ENCODE data around the gene PLCB1.
"Not testable (repeated sequence)": the region's sequence is repeated elsewhere in the genome, so short reads cannot be mapped to it uniquely, and the experiment has no call there.

PLCB1 gene

DNA sequence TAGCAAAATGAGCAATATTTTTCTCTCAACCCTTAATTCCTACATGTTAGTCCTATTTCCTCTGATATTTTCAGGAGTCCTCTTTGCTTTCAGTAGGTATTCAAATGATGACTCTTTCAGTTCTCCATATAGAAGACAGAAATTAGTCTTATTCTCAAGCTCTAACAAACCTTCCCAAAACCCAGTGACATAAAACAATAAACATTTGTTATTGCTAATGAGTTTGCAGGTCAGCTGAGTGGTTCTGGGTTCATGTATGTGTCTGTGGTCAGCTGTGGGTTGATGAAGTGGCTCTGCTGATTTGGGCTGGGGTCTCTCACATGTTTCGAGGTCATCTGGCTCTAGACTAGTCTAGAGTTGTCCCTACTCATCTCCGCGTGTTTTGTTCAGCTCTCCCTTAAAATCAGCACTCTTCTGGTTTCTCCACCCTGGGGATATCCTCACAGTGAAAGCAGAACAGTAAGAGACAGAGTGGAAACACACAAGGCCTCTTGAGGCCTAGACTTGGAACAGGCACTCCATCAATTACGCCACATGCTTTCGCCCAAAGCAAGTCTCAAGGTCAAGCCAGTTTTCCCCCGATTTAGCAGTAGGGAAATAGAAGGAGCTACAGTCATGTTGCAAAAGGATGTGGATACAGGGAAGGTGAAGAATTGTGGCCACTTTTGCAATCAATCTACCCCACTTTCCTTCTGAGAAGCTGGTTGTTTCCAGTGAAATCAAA is 273.0 kb downstream of the PLCB1 start:
- no peak for DNase-seq (ENCODE audit: low read depth)

DNA sequence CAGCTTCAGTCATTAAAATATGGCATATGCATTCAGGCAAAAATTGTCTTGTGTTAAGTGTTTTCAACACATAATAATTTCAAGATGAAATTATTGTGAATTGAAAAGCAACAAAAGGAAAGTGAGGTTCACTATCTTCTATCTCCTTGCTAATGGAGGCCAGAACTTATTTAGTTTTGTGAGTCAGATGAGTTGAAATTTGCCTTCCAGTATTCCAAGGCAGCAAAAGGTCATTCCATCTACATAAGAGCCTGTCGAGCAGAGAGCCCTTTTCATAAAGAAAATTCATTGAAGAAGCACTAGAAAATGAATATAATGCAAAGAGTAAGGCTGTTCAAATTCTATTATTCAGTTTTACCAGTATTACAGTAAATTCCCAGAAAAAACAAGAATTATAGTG is 274.3 kb downstream of the PLCB1 start:
- no peak for DNase-seq (ENCODE audit: low read depth)

DNA sequence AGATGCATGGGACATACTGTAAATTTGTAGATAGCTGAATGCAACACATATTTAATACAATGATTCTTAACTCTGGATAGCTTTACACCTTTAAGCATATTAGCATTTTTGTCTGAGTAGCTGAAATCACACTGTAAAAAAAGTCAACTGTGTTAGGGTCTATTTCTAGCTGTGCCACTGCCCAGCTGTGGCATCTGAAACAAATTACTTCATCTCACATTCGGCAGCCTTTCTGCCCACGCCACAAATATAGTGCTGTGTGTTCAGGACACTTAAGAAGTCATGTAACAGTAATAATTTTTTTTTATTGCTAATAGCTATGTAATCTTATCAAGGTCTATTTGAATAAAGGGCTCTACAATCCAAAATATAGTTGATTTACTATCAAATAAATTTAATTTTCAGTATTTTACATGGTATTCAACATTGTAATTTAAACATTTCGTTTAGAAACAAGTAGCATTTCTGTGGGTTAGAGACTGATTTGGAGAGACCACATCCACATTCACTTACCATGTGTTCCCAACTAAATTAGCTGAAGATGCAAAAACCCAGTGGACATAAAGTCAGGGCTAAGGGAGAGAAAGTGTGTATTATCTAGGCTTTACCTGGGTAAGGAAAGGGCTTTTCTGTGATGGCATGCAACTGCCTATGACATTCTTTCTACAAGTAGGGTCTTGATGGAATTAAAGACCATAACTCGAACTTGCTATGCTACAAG is 276.7 kb downstream of the PLCB1 start:
- DNase-seq (ENCODE audit: low read depth): no peak

DNA sequence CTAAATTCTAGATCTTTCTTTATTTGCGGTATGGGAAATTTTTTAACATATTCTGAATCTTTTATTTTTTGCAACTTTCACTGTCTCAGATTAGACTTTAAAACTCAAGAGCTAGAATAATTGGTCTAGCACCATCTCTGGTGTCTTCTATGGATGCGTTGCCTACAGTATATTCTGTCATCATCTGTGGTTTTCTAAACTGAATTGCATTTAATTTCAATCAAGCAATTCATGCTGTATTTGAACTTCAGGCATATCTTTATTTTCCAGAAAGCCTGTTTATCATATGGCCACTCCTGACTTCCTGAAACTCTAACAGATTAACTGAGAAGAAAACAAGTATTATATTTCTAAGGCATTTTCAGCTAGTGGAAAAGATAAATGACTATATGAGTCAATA is 281.6 kb downstream of the PLCB1 start:
- no peak for DNase-seq (ENCODE audit: low read depth)

DNA sequence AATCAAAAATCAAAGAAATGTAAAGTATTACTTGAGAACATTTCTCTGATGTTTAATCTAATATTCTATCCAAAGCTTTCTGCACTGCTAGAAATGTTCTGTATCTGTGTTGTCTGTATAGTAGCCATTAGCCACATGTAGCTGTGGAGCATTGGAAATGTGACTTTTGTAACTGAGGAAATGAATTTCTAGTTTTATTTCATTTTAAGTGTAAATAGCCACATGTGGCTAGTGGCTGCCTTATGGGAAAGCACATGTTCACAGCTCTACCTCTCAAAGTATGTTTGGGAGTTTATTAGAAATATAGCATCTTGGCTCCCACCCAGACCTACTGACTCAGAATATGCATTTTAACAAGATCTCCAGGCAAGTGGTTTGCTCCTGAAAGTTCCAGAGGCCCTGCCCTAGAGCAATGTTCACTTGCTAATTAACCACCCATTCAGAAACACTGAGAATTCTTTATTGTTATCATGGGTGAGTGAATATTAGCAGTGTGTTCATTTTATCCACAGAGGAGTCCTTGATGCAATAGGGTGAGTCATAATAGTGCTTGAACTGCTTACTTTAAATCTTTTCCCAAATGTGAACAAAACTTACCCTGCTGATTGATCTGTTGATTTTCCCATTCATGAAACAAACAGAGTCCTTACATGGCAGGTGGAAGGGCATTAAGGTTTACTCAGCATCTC is 282.7 kb downstream of the PLCB1 start:
- peak; percentile 84 for DNase-seq (ENCODE audit: low read depth)

DNA sequence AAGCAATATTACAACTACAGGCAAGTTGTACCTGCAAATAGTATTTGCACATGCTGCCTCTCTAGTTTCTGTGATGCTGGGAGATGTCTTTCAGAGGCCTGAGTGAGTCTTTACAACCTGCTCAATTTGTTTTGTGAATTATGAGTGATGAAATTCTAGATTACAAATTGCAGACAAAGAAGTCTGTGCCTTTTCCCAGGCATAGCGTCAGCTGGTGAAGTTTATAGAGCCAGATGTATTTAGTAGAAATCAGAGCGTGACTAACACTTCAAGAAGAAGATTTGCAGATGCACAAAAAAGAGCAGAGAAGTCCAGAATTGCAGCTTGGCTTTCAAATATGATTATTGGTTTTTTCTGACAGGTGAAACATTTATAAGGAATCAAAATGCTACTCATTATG is 289.9 kb downstream of the PLCB1 start:
- DNase-seq (ENCODE audit: low read depth): no peak

DNA sequence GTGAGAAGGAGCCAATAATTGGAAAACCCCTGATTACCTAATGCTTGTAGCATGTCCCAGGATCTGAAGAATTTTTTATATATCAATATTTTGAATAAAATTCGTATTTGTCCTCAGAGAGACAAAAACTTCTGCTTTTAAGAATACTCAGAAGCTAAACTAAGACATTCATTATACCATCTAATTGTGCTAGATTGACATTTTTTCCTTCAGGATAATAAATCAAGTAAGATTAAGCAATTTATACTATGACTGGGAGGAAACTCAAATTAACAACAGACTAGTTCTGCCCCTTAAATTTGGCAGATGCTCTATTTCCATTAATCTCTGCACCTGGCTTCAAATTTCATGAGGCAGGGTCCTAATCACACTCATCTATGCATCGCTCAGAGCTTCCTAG is 291.4 kb downstream of the PLCB1 start:
- no peak for DNase-seq (ENCODE audit: low read depth)

DNA sequence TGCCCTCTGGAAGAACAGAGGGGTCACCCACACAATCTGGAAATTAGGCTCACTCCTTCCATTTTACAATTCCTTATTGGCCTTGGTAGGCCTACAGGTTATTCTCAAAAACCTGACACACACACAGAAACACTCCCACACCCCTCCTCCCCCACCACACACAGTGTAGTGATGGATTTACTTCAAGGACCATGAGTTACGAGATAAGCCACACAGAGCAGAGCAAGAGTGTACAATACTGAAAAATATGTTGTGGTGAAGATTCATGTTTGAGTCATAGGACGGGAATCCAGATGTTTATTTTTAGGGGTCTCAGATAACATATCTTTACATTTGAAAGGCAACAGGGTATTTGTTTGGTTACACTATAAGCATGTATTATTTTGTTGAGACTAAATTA is 291.9 kb downstream of the PLCB1 start:
- peak; percentile 89 for DNase-seq (ENCODE audit: low read depth)

DNA sequence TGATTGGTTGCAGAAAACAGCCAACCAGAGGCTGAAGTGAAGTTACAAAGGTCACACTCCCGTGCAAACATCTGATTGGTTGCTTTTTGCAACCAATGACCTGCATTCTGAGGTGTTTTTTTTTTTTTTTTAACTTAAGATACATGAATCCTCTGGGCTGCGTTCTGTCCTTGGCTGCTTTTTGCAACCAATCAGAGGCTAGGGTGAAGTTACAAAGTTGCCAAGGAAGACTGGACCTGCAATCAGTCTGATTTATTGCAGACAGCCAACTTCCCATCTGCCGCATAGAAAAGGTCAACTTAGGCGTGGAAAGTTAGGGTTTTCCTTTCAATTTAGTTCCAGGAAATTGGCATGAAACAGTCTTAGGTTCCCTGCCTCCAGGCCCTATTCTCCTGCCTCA is 292.9 kb downstream of the PLCB1 start:
- no peak for DNase-seq (ENCODE audit: low read depth)

DNA sequence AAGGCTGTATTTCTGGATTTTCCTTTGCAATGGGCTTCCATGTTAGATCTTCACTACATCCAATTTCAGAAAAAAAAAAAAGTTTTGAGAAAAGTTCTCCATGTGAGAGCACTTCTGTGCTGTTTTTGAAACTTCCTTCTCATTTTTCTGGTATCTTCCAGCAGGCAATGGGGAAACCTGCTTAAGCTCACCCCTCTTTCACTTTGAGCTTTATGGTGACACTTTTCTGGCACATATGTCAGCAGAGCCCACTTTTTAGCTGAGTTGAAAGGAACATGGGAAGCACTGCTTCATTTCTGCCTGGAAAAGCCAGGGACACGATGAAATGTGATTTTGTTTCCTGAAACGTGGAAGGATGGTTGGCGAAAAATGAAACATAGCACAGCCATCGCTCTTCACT is 293.7 kb downstream of the PLCB1 start:
- no peak for DNase-seq (ENCODE audit: low read depth)

DNA sequence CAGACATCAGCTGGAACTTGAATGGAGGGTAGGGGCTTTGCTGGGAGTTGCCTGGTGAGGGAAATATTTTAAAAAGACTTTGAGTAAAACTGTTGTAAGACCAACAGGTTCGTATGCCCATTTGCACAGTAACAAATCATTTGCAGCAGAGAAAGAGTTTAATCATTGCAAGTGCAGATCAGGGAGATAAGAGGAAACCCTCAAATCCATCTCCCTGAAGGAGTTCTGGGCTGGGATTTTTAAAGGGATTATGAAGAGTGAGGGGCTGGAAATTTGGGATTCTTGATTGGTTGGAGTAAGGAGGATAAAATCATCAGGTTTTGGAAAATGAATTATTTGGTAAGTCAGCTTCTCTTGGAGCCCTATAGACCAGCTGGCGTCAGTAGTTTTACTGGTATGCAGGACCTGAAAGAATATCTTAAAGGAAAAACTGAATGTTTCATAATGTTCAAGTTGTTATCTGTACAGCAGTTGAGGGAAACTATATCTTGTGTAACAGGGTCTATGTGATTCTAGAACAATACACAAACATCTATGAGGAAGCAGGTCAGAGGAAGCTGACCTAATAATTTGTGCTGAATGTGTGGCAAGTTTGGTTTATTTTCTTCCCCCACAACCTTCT is 295.5 kb downstream of the PLCB1 start:
- peak; percentile 77 for DNase-seq (ENCODE audit: low read depth)

DNA sequence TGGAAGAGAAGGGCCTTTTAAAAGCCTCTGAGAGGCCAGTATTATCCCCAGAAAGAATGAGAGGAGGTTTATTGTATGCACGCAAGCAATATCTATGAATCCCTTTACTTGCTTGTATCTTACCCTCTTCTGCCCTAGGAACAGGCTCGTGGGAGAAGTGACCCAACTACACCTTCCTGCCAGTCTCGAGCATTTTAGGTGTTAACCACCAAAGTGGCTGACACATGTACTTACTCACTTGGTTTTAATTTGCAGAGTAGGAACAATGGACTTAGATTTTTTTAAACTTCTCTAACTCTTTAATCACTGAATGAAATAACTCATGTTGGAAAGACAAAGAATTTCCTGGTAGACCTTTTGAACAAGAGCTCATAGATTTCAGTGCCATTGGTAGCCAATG is 296.9 kb downstream of the PLCB1 start:
- no peak for DNase-seq (ENCODE audit: low read depth)

DNA sequence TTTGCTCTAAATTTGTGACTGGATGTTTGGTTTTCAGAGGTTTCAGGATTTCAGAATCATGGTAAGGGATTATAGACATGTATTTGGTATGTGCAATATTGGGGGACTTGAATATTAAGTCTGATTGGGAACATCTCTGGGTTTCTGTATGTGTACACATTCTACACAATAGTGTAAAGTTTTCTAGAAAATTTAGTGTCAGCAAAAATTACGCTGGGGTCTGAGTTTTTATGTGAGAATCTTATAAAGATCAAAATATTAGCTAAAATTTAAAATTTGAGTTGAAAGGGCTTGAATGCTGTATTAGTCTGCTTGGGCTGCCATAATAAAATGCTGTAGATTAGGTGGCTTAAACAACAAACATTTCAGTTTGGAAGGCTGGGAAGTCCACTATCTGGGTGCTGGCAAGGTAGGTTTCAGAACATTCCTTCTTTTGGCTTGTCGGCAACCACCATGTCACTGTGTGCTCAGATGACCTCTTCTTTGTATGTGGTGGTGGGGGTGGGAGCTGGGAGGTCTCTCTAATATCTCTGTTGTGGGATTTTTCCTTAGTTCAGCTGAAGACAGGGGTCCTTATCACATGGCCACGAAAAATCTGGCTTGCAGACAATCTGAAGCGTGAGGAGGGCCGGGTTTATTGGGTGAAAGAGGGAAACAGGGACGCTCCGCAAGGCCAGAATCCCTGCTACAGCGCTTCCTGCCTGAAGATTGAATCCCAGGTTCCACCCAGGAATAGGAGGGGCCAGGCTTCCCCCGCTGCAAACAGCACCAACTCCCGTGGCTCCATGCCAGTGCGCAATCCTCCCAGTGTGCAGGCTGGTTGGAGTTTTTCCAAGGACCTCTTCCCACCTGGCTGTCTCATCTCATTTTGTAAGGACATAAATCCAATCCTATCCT is 299.7 kb downstream of the PLCB1 start:
- no peak for DNase-seq (ENCODE audit: low read depth)

DNA sequence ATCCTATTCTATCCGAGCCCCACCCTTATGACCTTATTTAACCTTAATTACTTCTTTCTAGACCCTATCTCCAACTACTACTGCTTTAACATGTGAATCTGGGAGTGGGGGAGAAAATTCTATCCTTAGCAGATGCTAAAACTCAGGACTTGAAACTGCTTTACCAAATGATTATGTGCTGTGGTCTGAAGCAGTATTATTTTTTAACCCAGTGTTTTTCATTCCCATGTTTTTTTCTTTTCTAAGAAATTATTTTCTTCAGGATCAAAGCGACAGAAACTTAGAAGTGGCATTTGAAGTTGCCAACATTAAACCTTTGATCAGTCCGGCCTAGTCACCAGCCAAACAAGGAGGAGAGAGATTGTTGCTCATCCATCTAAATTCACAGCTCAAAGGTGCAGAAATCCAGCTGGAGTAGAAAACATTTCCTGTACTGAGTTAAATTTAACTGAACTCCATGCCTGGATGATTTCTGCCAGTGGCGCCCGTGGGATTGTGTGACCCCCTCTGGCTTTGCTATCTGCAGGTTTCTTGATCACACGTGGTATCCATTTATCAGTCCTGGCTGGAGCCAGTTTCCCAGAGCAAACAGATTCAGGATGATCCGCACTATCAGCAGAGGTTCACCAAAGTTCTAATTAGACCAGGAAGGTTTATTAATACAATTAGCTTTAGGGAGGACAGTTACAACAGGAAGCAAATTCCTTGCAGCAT is 300.5 kb downstream of the PLCB1 start:
- no peak for DNase-seq (ENCODE audit: low read depth)

DNA sequence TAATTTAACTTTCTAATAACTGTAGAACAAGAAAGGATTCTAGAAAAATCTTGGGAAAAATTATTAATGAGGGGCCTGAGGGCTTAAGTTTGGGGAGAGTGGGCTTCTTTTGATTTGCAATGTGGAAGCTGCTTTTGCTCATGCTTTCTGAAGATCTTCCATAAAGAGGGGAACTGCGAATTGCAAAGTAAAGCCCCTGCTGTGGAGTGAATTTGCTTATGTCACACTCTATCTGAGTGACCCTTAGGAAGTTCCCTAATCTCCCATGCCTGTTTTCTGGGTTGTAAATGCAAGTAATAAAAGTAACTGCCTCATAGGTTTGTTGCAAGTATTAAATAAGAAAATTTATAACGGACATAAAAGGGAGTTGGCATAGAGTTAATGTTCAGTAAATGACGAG is 301.2 kb downstream of the PLCB1 start:
- DNase-seq (ENCODE audit: low read depth): no peak

DNA sequence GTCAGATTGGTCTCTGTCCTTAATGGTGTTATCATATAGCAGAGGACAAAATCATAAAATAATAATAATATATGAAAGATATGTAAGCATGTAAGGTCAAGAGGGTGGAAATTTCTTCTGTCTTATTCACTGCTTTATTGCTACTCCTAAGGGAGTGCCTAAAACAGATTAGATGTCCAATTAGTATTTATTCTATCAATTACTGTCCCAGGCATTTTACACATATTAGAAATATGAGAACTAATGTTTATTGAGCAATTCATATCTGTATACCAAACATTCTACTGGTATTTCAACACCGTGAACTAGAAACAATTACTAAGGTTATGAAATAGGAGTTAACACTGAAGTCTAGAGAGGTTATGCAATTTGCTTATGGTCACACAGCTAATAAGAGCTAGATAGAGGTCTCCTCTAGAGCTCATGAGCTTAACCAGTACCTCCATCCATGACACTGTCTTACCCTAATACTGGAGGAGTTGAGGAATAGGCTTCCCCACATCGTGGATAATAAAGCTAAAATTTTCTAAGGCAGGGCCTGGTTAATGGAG is 302.3 kb downstream of the PLCB1 start:
- DNase-seq (ENCODE audit: low read depth): peak; percentile 81

DNA sequence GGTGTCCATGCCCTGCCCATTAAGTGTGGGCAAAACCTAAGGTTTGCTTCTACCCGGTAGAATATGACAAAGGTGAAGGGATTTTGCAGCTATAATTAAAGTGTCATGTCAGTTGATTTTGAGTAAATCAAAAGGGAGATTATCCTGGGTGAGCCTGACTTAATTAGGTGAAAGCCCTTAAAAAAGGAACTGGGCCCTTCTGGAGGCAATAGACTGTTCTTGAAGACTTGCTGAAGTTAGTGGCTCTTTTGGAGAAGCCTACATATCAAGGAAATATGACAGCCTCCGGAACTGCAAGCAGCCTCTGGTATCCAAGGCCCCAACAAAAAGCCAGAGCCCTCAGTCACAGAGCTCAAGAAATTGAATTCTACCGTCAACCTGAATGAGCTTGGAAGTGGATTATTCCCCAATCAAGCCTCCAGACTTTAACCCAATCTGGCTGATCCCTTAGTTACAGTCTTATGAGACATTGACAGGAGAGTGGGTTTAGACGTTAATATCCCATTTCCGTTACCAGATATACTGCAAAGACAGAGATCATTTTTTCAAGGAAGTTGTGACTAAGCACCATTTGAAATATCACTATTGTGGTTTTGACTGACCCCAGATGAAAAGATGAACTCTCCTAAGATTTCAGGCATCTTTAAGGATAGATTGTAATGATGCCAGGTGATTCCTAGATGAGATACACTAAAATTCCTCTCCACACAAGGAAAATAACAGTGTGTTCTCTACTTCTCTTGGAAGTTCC is 303.4 kb downstream of the PLCB1 start:
- peak; percentile 47 for DNase-seq (ENCODE audit: low read depth)

DNA sequence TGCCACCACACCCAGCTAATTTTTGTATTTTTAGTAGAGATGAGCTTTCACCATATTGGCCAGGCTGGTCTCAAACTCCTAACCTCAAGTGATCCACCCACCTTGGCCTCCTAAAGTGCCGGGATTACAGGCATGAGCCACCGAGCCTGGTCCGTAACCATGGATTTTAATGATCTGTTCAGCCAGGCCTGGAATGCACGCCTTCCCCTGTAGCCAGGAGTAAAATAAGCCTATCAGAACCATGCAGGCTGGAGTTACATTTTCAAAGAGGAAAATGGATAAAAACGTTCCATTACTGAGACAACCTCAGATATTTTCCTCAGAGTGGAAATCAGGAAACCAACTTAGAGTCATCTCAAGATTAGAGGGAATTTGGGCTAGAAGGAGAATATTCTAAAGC is 304.9 kb downstream of the PLCB1 start:
- DNase-seq (ENCODE audit: low read depth): not testable (repeated sequence)

DNA sequence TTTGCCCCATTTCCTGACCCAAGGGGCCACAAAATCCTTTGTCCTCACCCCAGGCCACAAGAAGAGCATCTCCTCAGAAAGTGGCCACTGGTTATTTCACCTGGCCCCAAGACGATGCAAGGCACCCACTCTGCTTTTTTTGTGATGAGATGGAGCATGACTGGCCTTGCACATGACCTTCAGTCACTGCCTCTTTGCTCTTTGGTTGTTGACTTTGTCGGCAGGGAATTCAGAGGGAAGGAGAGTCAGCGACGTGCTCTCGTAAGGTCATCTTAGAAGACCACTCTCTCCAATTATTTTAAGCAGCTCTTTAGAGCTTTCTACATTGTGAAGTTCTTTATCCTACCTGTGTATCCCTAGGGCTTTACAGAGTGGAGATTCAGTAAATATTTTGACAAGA is 306.7 kb downstream of the PLCB1 start:
- no peak for DNase-seq (ENCODE audit: low read depth)

DNA sequence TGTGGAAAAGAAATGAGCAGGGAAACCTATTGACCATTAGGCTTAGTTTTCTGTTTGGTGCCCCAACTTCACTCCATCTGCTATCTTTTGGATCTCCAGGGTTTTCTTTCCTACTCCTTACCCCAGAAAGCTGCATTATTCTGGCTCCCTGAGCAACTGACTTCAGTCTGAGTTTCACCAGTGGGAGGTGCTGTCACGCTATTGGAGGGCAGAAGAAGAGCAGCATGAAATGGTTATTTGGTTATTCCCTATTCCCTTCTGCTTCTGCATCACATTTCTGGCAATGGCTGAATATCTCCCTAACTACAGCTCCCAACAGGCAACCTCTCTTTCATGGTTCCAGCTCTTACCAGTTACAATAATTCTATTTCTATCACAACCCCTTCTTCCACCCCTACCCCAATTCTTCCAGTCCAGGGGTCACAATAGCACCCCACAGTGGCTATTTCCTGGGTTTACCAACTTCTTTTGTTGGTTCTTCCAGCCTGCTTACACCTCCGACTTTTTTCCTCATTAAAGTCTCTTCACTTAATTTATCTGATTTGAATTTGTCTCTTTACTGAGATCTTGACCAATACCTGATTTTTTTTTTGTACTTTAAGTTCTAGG is 311.5 kb downstream of the PLCB1 start:
- DNase-seq (ENCODE audit: low read depth): no peak
